Activated CD8-positive, alpha-beta memory T cell treated with anti-CD3 and anti-CD28 coated beads for 4 hours (primary cell): ENCODE results near the gene USP34.
"Not testable (repeated sequence)": the region's sequence is repeated elsewhere in the genome, so short reads cannot be mapped to it uniquely, and the experiment has no call there.

Source experiments
- DNase-seq, 2 donors: peaks; one replicate each; pipeline ENCODE4 v3.0.0-alpha.2; 2020; ENCODE audit warnings: low read depth in 2 of 2

The USP34 gene

GRCh38 chr2:61463769-61464475 lies 7.0 kb downstream of the USP34 start:
- DNase-seq: no peak

- no peak for DNase-seq
These were observed 9.5 kb downstream of the USP34 start for GRCh38 chr2:61461404-61461803.

- no peak for DNase-seq
These were observed 10.7 kb downstream of the USP34 start for GRCh38 chr2:61460163-61460562.

- no peak for DNase-seq
These were observed 14.0 kb downstream of the USP34 start for GRCh38 chr2:61456746-61457420.

- DNase-seq: no peak
These were observed 14.7 kb downstream of the USP34 start for GRCh38 chr2:61456070-61456745.

- DNase-seq: not testable (repeated sequence)
These were observed 15.9 kb downstream of the USP34 start for GRCh38 chr2:61454972-61455371.

- DNase-seq: no peak
These were observed 16.5 kb downstream of the USP34 start for GRCh38 chr2:61454383-61454782.

GRCh38 chr2:61452392-61452791 lies 18.5 kb downstream of the USP34 start:
- DNase-seq: no peak

- no peak for DNase-seq
These were observed 19.7 kb downstream of the USP34 start for GRCh38 chr2:61451178-61451577.

- DNase-seq: no peak
These were observed 20.7 kb downstream of the USP34 start for GRCh38 chr2:61450144-61450543.

GRCh38 chr2:61448229-61448628 lies 22.7 kb downstream of the USP34 start:
- no peak for DNase-seq

- DNase-seq: not testable (repeated sequence)
These were observed 23.9 kb downstream of the USP34 start for GRCh38 chr2:61446971-61447370.

- DNase-seq: no peak
These were observed 27.4 kb downstream of the USP34 start for GRCh38 chr2:61443342-61444041.

GRCh38 chr2:61439241-61440002 lies 31.5 kb downstream of the USP34 start:
- DNase-seq: no peak

GRCh38 chr2:61438670-61439069 lies 32.2 kb downstream of the USP34 start:
- no peak for DNase-seq

- no peak for DNase-seq
These were observed 33.7 kb downstream of the USP34 start for GRCh38 chr2:61437170-61437569.

GRCh38 chr2:61436092-61436491 lies 34.8 kb downstream of the USP34 start:
- no peak for DNase-seq

GRCh38 chr2:61435291-61435690 lies 35.6 kb downstream of the USP34 start:
- DNase-seq: no peak

- DNase-seq: no peak
These were observed 36.6 kb downstream of the USP34 start for GRCh38 chr2:61434314-61434713.

- DNase-seq: no peak
These were observed 37.3 kb downstream of the USP34 start for GRCh38 chr2:61433606-61434005.

- no peak for DNase-seq
These were observed 37.9 kb downstream of the USP34 start for GRCh38 chr2:61432990-61433389.

- no peak for DNase-seq
These were observed 39.5 kb downstream of the USP34 start for GRCh38 chr2:61431345-61431744.
